GM03348 (cell line): ENCODE data around the gene LPO.

Source experiments
- DNase-seq: peaks from one replicate; pipeline ENCODE4 v3.0.0; 2012; ENCODE audit warnings: low spot score

The LPO gene

DNA sequence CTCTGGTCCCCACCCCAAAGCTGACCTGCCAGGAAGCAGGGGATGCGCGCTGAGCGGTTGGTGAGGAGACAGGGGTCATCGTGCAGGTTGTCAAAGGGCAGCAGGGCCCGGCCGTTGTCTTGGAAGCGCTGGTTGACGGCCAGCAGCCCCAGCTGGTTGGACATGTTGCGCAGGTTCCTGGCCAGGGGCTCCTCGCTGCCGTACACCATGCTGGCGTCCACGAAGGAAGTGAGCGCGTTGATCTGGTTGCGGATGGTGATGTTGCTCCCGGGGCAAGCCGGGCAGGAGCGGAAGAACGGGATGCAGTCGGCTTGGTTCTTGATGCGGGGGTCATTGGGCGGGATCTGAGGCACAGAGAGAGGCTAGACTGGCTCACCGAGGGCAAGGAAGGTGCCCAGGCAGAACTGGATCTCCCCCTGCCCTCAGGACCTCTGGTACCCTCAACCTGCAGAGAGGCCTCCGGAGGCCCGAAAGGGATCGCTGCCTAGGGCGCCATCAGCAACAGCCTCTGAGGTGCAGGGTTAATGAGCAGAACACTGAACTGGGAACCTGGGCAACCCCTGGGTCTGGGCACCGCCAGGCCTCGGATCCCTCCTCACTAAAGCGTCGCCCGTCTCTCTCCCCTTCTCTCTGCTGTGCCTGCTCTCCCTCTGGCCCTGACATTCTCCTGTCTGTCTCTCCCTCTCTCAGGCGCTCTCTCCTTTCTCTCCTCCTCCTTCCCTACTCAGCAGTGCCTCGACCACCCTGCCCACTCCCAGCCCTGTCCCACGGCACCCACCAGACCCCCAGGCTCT is 39.6 kb downstream of the LPO start:
- no peak for DNase-seq

DNA sequence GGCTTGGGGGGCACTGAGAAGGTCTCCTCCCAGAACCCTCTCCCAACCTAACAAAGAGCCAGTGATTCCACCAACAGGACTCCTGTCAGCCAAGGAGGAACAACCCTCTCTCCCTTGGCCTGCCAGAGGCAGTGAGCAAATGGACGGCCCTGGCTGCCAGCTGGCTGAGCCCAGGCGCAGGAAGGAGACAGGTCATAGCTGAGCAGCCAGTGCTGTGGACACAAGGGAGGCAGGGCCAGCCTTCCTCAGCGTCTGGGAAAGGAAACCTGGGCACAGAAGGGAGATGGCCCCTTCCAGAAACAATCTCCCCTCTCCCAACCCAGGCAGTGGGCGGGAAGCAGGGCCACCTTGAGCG is 40.3 kb downstream of the LPO start:
- peak; percentile 26 for DNase-seq

DNA sequence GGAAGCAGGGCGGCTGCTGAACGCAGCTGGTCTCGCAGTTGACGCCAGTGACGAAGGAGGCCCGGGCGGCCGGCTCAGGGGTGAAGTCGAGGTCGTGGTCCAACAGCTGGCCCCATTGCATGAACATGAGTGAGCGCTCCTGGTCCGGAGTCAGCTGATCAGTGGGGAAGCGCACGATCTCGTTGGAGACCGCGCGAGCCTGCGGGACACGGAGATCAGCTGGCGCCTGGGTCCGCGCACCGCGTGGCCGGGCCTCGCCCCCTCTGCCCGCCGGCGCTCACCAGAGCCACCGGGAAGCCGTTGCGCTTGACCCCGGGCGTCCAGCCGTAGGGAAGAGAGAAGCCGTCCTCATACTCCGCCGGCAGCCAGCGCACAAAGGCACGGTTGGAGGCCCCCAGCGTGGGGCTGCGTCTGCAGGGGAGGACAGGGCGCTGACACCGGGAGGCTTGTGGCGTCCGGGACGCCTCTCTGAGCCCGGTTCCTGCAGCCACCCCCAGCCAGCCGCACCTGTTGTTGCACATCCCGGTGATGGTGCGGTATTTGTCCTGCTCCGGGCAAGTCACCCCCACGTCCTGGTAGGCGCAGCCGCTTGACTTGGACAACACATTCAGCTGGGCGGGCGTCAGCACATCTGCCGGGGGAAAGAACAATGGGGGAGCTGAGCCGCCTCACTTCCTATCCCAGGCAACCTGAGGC is 40.8 kb downstream of the LPO start:
- DNase-seq: peak; percentile 9

DNA sequence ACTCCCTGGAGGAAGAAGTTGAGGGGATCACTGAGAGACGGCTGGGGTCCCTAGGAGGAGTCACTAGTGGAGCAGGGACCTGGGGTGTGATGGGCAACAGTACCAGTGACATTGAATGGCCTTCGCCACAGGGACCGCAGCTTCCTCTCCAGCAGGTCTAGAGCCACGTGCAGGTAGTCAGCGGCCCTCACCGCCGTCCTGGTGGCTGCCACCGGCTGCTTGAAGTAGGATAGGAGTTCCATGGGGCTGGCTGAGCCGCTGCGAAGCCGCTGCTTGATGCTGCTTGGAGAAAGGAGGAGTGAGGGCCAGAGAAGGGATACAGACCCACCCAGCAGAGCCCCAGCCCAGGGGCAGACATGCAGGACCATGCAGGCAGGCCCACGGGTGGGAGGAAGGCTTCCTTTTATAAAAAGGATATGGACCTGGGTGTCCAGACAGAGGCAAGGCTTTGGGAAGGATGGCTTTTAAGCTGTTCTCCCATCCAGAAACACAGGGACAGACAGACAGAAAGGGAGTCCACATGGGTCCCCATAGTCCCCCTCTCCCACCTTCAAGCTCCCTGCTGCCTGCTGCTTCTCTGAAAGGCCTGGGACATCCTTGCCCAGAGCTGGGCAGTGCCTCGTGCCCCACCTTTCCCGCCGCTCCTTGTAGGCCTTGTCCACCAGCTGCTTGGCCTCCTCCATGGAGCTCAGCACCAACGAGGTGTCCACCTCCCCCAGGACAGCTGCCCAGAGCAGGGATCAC is 41.5 kb downstream of the LPO start:
- DNase-seq: peak; percentile 8

DNA sequence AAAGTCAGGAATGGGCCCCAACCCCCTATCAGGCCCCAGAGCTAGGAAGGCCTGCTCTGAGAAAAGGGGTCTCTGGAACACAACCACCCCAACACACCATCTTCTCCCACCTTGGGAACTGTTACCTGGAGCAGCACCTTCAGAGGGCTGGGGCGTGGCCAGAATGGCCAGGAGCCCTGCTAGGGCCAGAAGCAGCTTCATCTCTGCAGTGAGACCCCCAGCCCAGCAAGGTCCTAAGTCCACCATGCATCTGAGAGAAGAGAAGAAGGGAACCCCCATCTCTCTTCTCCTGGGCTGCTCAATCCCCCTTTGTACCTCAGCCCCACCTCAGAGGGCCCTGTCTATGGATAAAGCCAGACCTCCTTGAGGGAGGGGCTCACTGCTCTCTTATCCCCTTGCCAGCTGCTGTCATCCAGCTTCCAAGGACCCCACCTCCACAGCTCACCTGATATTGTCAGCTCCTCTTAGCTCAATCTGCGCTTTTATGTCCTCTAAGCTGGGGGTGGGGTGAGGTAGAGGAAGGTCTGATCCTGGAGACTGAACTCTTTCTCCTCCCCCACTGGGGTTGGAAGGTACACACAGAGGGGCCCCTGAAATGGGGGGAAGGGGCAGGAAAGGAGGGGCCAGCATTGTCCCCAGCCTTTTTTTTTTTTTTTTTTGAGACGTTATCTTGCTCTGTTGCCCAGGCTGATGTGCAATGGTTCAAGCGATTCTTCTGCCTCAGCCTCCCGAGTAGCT is 42.3 kb downstream of the LPO start, which contains the start of gene MPO:
MPO (minus strand) TSS at position 456 of the 738 bp plus-strand sequence; CDS start at position 279, 177 bp downstream.
- no peak for DNase-seq

DNA sequence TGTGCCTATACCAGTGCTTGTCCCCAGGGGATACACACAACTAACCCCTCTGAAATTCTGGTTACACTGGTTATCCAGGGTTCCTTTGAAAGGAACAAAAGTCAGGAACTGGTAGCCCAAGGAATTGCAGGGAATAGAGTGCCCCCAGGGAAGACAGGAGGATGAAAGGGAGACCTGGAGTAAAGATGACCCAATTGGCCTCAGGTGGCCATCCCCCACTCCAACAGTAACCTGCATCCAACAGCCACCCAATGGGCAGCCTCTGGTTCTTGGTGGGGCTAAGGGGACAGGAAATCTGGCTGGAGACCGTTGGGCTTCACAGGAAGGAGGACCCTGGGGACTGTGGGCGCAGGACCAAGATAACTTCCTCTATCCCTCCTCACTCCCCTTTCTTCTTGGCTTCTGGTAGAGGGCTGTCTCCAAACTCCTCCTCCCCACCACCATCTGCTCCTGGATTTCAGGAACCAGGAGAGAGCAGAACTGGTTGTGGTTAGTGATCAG is 43.2 kb downstream of the LPO start:
- DNase-seq: peak; percentile 6

DNA sequence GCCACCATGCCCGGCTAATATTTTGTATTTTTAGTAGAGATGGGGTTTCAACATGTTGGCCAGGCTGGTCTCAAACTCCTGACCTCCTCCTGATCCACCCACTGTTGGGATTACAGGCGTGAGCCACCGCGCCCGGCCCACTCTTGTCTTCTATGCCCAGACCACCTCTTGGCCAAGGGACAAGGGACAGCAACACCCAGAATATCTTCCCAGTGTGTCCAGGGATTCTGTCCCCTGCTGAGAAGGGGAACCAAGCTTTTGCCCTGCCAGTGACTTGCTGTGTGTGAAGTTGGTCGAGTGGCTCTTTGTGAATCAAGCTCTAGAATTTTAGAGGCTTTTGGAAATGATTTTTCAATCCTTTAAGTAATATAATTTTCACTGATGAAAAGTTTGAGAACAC is 44.1 kb downstream of the LPO start:
- no peak for DNase-seq

DNA sequence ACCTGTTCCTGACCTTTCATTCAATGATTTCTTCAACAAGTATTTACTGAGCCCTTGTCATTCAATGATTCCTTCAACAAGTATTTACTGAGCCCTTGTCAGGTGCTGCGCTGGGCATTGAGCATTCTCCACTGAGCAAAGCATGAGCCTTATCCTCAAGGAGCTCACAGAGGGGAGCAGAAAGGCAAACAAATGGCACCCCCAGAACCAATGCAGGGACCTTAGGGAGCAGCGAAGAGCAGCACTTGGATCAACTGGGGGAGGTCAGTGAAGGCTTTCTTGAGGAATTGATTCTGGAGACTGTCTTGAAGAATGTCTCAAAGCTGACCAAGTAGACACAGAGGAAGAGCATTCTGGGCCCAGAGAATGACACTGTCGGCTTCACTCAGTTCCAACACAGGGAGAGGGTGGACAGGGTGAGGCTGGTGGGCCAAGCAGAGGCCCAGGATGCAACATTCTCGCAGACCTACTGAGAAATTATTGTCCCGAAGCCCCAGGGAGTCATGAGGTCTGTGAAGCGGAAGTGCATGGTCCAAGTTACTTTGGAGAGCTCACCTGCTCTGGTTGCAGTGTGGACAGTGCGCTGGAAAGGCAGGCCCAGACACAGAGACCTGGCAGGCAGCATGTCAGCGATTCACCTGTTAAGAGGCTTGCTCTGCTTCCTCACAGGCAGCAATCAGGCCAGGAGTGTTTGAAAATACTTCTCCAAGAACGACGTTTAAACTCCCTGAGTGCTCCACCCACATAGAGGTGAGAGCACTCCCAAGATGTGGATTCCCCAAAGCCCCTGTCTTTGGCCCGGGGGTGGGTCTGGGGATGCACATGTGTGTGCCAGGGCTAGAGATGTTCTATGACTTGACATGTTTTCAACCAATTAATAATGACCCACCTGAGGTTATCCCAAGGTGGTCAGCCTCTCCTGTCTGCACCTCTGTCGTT is 45.6 kb downstream of the LPO start:
- DNase-seq: no peak

DNA sequence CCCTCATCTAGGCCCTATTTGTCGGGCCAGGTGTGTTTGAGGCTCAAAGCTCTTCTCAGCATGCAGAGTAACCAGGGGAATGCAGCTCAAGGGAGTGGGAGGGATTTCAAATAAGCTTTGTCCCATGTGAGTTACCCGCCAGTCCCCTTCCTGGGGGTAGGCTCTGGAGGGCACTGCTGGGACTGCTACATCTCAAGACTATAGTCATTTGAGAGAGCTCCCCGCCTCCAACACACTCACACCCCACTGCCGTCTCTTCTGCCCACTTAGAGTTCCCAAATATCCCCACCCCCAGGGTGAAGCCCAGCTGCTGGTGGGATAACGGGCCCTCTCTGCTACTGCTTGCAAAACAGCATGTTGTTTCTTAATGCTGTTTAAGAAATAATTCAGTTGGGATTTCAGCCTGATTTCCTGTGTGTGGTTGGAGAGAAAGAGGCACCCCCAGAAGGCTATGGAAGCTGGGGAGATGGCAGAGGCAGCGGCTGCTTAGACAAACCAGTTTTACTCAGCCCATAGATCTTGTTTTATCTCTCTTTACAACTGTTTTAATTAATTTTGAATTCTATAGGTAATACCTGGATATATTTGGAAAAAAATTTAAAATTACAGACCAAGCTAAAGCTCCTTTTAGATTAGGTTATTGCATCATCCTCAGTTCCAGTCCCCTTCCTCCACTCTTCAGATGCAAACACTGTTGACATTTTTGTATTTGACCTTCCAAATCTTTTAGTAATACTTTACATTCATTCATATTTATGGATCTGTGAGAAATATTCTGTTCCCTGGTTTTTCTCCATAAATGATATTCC is 46.4 kb downstream of the LPO start:
- DNase-seq: no peak

DNA sequence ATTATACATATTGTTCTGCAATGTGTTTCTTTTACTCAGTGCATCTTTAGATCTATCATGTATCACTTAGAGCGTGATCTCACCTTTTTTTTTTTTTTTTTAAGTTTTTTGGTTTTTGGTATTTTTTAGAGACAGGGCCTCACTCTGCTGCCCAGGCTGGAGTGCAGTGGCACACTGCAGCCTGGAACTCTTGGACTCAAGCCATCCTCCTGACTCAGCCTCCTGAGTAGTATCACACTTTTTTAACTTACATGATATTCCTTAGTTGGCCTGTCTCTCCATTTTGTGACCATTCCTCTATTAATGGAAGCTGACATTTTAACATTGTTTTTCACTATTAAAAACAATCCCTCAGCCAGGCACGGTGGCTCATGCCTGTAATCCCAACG is 47.0 kb downstream of the LPO start:
- DNase-seq: no peak

DNA sequence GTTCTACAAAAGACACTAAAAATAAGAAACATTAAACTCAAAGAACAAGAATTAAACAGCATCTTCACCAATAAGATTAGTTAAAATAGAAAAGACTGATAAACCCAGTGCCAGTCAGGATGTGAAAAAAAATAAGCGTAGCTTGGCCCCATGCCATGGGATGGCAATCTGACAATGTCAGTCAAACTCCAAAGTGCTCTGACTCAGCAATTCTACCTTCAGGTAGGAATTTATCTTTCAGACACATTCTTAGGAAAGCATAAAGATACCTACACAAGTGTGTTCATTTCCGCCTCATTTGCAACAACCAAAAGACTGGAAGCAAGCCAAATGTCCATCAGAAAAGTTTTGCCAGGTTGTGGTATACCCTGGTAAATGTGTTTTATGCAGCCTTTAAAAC is 51.5 kb downstream of the LPO start:
- DNase-seq: no peak

DNA sequence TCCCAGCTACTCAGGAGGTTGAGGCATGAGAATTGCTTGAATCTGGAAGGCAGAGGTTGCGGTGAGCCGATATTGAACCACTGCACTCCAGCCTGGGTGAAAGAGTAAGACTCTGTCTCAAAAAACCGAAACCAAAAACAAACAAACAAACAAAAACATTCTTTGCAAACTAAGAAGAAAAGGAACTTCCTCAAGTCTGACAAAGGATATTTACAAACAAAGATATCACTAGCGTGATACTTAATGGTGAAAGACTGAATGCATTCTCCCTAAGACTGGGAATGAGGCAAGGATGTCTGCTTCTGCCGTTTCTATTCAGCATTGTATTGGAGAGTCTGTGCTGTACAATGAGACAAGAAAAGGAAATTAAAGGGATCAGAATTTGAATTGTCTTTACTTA is 52.9 kb downstream of the LPO start:
- DNase-seq: no peak

DNA sequence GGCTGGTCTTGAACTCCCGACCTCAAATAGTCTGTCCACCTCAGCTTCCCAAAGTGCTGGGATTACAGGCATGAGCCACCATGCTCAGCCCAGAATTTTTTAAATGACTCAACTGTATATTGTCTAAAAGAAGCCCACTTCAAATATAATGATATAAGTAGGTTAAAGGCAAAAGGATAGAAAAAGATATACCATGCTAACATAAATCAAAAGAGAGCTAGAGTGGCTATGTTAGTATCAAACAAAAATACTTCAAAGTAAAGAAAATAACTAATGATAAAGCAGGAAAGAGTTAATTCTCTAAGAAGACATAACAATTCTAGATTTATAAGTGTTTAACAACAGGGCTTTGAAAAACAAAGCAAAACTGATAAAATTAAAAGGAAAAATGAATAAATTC is 55.6 kb downstream of the LPO start:
- no peak for DNase-seq

DNA sequence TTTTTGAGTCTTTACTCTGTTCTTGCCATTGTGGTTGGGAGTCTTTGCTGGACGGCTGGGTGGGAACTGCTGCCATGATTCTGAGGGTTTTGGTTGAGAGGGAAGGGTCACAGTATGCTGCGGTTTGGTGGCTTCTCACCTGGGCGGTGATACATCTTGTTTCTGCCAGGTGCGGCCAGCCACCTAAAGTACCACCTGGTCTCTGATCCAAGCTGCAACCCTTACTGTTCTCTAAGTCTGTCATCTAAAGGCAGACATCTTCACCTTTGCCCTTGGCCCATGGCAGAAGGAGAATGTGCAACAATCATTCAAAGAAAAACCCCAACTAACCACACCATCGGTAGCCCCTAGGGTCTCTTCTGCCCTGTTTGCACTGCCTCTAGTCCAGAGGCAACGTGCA is 62.0 kb downstream of the LPO start:
- DNase-seq: no peak

DNA sequence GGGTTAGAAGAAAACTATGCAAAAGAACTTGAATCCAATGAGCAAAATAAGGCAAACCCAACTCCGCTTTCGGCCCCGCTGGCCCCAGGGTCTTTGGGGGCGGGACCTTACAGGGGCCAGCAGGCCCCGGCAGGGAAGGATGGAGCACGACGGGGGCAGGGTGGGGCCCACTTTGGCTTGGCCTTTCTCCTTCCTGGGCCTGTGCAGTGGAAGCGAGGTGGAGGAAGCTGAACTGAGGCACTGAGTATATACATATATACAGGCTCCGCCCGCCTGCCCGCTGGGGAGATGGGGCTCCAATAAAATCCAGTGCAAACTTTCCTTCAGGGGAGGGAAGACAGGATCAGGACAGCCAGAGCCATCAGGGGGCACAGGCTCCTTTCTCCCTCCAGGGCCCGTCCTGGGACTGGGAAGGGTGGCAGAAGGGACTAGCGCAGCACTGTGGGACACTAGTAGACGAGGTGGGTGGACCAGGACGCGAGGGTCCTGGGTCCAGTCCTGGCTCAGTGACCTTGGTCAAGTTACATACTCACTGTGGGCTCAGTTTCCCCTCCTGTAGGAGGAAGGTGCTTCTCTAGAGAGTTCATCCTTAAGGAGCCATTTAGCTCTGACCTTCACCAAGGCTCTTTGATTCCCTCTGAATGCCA is 63.2 kb downstream of the LPO start:
- no peak for DNase-seq

DNA sequence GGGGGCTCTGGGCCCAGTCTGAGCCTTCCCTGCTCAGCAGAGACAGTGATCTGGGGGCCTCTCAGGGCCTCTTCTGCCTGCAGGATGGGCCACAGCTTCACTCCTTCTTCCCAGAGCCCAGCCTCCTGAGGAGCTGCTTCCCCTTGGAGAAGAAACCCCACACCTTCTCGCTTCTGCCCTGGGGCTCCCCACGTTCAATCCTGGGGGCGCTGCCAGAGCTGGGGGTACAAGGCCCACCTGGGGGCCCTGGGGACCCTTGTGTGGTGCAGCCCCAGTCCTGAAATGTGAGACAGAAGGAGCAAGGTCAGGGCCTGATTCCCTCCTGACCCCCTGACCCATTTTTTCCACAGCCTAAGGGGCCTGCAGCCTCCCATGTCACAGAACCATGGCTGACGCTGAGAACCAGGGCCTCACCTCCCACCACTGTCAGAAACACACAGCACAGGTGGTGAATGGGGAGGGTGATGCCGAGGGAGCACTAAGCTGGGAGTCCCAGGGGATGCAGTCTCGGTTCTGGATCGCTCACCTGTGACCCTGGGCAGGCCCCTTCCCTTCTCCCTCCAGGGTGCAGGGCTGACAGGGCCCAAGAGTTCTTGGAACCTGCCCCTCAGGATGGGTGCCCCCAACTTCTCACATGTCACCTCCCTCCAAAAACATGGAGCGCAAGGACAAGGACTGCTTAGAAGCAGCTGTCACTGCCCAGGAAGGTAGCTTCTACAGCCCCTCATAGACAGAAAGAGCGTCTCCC is 64.0 kb downstream of the LPO start:
- no peak for DNase-seq

DNA sequence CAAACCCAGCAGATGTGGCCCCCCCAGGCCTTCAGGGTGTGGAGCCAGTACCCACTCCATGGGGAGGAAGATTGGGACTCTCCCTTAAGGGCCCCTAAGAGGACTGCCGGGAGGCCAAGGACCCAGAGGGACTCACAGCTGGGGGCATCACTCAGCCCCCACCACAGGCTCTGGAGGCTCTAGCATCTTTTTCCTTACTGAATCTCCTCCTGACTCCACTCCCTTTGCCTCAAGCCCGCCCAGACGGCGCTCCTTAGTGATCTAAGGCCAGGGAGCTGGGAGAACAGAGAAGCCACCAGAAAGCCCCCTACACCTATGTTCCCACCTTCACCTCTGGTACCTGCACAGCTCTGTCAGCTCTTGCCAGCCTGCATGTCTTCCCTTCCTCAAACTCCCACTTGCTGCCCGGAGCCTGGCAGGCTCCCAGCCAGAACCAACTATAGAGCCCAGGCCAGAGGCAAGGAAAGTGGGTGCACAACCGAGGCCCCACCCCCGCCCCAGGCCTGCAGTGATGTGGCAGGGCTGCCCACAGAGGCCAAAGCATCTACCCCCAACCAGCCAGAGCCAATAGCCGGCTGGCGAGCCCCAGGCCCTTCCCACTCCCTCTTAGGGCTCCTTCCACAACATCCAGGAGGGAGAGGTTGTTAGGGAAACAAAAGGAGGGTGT is 64.7 kb downstream of the LPO start:
- DNase-seq: no peak
